VCaP (cell line): ENCODE measurements around the gene VDAC2.

Source experiments
- H3K27ac ChIP-seq: fragments of 450-650 bp; 2 replicates; pipeline ENCODE4 v1.5.1; 2017
- CTCF ChIP-seq: fragments of 450-650 bp; conservative IDR thresholded peaks from 2 replicates; pipeline ENCODE4 v1.5.1; 2017; ENCODE audit warnings: mild to moderate bottlenecking, moderate library complexity

The VDAC2 gene

GRCh38 chr10:75269605-75270004 lies 59.0 kb downstream of the VDAC2 start:
- no peak overlapping the region for H3K27ac ChIP-seq
- no peak for TF ChIP-seq CTCF

- H3K27ac ChIP-seq, result no peak overlapping the region
- no peak for TF ChIP-seq CTCF
These were observed 61.5 kb downstream of the VDAC2 start for GRCh38 chr10:75272094-75272493.

- H3K27ac ChIP-seq, result no peak overlapping the region
- TF ChIP-seq CTCF, result no peak
These were observed 62.3 kb downstream of the VDAC2 start for GRCh38 chr10:75272896-75273295.

- no peak overlapping the region for H3K27ac ChIP-seq
- no peak for TF ChIP-seq CTCF
These were observed 65.7 kb downstream of the VDAC2 start for GRCh38 chr10:75276069-75276872.

- H3K27ac ChIP-seq, result no peak overlapping the region
- TF ChIP-seq CTCF, result no peak
These were observed 69.6 kb downstream of the VDAC2 start for GRCh38 chr10:75280236-75280635.
